Fibroblast of skin of left biceps (primary cell): ENCODE results near the gene ATXN2.
"Not testable (repeated sequence)": the region's sequence is repeated elsewhere in the genome, so short reads cannot be mapped to it uniquely, and the experiment has no call there.

ENCODE experiments used
- DNase-seq, 2 experiments: peaks; one replicate each; pipeline ENCODE4 v3.0.0-alpha.2; 2013; ENCODE audit warnings: low read depth in 2 of 2

Gene ATXN2

GRCh38 chr12:111494676-111495075 is 104.4 kb downstream of the ATXN2 start:
- no peak for DNase-seq

GRCh38 chr12:111492979-111493378 is 106.1 kb downstream of the ATXN2 start:
- not testable (repeated sequence) for DNase-seq

- DNase-seq = no peak
These were observed 110.3 kb downstream of the ATXN2 start for GRCh38 chr12:111488798-111489197.

GRCh38 chr12:111488271-111488670 is 110.8 kb downstream of the ATXN2 start:
- DNase-seq = no peak

DNA sequence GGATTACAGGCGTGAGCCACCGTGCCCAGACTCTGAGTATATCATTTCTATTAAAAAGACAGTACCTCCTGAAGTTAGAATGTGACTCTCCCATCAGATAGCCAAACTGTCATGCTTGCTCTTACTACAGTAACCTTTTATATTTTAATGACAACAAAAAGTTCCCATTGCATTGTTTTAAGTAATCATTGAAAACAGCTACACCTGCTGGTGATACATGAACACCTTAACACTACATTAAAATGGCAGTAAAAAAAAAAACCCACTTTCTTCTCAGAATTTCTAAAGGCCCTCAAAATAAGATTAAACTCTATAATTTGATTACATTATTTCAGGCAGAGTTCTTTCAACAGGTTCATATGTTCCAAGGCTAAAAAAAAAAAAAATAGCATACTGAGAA is 116.7 kb downstream of the ATXN2 start:
- DNase-seq = no peak

DNA sequence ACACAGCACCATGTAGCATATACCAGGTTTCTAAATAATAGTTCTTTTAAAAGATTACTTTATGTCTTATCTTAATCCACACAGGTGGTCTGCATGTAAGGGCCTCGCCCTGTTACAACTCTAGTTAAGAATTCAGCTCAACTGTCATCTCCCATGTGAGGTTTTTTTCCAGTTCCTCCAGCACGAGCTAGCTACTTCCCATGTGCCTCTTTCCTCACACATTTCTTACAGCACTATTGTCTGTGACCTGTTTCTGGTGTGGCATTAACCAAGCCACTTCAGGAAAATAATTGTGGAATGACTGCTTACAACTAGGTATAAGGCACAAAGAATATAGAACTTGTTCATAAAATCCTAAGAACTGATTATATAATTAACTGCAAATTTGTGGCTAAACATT is 127.9 kb downstream of the ATXN2 start:
- DNase-seq = no peak

- DNase-seq = no peak
These were observed 129.7 kb downstream of the ATXN2 start for GRCh38 chr12:111469401-111469800.

GRCh38 chr12:111467857-111468241 is 131.3 kb downstream of the ATXN2 start:
- peak in 1 of 2 experiments; percentile 9 for DNase-seq

DNA sequence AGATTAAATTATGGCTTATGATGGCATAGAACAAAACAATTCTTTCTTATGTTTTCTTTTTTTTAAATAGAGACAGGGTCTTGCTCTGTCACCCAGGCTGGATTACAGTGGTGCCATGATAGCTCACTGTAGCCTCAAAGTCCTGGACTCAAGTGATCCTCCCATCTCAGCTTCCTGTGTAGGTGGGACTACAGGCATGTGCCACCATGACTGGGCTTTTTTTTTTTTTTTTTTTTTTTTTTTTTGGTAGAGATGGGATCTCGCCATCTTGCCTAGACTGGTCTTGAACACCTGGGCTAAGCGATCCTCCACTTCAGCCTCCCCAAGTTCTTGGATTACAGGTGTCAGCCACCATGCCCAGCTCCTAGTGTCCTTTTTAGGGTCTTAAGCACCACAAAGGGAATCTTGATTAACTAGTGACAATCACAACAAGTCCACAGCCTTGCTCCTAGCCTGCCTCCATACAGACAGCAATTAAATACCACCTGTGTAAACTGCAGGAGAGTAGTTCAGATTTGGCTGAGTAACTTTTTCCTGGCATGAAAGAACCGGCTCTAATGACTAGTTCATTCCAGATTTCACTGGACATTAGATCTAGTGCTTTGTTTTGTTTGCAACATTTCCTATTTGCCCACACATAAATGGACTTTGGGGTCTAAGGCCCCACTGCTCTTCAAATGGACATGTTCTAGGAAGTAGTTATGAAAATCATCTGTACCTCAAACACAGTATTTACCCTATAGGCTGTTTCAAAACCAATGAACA is 131.8 kb downstream of the ATXN2 start:
- no peak for DNase-seq

- peak; percentile 78 to 79 for DNase-seq
These were observed 136.8 kb downstream of the ATXN2 start for GRCh38 chr12:111462210-111462769.

- DNase-seq = not testable (repeated sequence)
These were observed 139.0 kb downstream of the ATXN2 start for GRCh38 chr12:111460111-111460510.

GRCh38 chr12:111458546-111459172 is 140.5 kb downstream of the ATXN2 start:
- no peak for DNase-seq

- no peak for DNase-seq
These were observed 141.5 kb downstream of the ATXN2 start for GRCh38 chr12:111457577-111457976.

DNA sequence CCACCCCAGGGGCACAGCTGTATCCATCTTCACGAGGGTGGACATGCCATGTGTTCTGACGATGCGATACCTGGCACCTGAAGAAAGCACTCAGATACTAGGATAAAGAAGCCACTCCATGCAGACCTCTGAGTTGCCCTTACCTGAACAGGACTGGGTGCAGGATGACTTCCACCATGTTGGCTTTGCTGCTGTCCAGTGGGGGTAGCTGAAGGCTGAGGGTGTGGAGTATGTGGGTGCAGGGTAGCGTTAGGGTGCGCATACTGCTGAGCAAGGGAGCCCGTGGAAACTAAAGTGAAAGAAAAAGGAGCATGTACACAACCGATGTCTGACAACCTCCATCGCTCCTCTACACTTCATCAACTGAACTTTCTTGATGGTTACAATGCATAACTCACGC is 142.0 kb downstream of the ATXN2 start:
- no peak for DNase-seq

- no peak for DNase-seq
These were observed 143.4 kb downstream of the ATXN2 start for GRCh38 chr12:111455448-111456320.

DNA sequence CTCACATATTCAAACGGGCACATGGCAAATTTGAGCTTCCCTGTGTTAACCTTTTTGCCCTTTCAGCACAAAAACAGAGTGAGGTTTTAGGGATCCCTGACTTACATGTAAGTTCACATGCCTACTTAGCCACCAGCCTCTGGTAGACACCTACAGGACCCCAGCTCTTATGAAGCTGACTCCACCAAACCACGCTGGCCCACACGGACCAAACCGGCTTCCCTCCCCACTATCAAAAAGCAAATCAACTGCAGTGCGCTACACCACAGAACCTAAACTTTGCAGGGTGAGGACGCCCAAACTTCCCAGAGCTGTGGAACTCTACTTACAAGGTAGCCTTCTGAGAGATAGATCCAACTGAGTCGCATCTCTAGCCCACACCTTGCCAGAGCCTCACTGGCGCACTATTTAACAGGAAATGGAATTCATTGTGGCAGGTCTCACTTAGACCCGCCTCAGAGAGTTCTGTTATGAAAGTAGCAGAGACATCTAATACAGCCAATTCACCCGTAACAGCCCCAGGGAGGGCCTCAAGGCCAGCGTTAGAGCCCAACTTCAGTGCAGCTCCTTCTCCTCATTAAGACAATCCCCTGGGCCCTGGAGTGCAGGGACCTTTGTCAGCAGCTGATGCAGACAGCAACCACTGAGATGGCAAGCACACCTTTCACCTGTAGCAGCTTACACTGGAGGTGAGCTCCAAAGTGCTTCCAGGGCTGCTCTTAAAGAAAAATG is 144.2 kb downstream of the ATXN2 start:
- no peak for DNase-seq

GRCh38 chr12:111454311-111454710 is 144.8 kb downstream of the ATXN2 start:
- no peak for DNase-seq

DNA sequence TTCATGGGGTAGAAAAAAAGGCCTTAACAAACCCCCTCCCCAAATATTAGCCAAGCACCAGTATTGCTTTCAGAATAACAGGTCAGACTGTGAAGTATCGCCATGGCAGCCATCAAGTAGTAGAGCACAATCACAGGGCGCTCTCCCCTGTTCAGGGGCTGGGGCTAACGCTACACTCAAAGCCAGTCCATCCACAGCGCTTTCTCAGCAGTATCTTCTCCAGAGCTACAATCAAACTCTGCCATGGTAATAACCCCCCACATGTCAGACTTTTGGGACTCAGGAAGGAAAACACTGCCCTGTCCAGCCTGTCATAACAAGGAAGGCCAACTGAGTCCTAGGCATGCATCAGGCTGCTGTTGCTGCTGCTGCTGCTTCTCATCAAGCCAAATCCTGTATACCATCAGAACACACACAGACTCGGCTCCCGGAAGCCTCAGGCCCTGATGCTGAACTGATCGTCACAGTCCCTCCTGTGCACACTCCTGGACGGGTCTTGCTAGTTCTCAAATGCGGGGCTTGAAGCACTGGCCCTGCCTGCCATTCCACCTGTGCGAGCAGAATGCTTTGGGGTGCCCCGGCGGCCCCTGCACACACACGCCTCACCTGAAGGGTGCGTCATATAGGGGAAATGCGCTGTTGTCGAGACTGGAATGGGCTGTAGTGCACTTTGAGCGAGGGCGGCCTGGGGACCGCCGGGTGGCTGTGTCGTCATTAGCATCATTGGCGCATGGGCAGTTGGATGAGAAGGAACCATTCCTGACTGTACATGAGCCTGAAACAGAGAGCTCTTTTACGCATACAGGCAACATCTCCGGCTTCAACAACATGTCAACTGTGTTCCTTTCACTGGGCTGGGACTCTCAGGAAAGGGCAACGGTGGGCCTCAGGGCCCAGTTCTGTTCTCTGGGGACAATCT is 145.8 kb downstream of the ATXN2 start:
- no peak for DNase-seq

DNA sequence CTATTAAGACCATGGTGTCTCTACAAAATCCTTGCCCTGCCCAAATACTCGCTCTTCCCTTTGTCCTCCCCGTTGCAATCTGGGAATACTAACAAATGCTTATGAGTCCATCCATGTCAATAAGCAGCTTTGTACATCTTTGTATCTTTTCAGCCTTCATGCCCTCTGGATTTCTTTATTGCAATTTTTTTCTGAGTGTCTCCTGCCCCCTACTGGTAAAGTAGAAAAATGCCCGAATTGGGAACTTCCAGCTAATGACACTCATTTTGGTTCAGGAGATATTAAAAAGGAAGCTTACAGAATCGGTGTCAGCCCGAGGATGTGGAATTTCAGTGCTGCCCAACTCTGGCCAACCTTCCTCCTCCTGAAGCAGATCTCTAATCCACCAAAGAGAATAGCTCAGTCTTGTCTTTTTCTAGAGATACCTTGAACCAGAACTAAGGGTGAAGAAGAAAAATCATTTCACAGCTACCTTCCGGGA is 147.4 kb downstream of the ATXN2 start:
- DNase-seq = no peak

- DNase-seq = no peak
These were observed 147.9 kb downstream of the ATXN2 start for GRCh38 chr12:111451232-111451631.
